Right hindlimb (tissue), 1 donor: ENCODE results near the gene SFRP5.
A peak's percentile ranks its signal among the peaks of the same experiment; 100 is the strongest.

Experiments
- DNase-seq: peaks from one replicate; pipeline ENCODE4 v3.0.0-alpha.2; 2018

The SFRP5 gene

GRCh38 chr10:97785231-97785630, 13.4 kb upstream of the SFRP5 start:
- no peak for DNase-seq

- DNase-seq: no peak
Measured at GRCh38 chr10:97784200-97784810, 12.5 kb upstream of the SFRP5 start.

GRCh38 chr10:97782455-97783228, 10.8 kb upstream of the SFRP5 start:
- no peak for DNase-seq

GRCh38 chr10:97781618-97782331, 10.0 kb upstream of the SFRP5 start:
- no peak for DNase-seq

GRCh38 chr10:97780841-97781617, 9.2 kb upstream of the SFRP5 start:
- peak; percentile 62 for DNase-seq

- no peak for DNase-seq
Measured at GRCh38 chr10:97779975-97780374, 8.2 kb upstream of the SFRP5 start.

GRCh38 chr10:97779492-97779891, 7.7 kb upstream of the SFRP5 start:
- no peak for DNase-seq

- no peak for DNase-seq
Measured at GRCh38 chr10:97778452-97779302, 6.9 kb upstream of the SFRP5 start.

GRCh38 chr10:97777143-97777542, 5.3 kb upstream of the SFRP5 start:
- no peak for DNase-seq

- no peak for DNase-seq
Measured at GRCh38 chr10:97774811-97775294, 3.1 kb upstream of the SFRP5 start.

GRCh38 chr10:97773096-97773495, 1.3 kb upstream of the SFRP5 start:
- DNase-seq: no peak

- DNase-seq: no peak
Measured at GRCh38 chr10:97771055-97771891, 526 bp downstream of the SFRP5 start.

GRCh38 chr10:97770255-97770654, 1.5 kb downstream of the SFRP5 start:
- no peak for DNase-seq

GRCh38 chr10:97768322-97769315, 3.2 kb downstream of the SFRP5 start:
- DNase-seq: no peak

- DNase-seq: no peak
Measured at GRCh38 chr10:97766996-97767924, 4.5 kb downstream of the SFRP5 start.

- DNase-seq: no peak
Measured at GRCh38 chr10:97766106-97766810, 5.5 kb downstream of the SFRP5 start.

GRCh38 chr10:97765201-97765600, 6.6 kb downstream of the SFRP5 start:
- DNase-seq: peak; percentile 57

GRCh38 chr10:97764519-97764931, 7.3 kb downstream of the SFRP5 start:
- DNase-seq: no peak
